ENCODE data around the gene SLC13A5.
"Not testable (repeated sequence)": the region's sequence is repeated elsewhere in the genome, so short reads cannot be mapped to it uniquely, and the experiment has no call there.

The SLC13A5 gene

GRCh38 chr17:6711081-6711674, 2.0 kb downstream of the SLC13A5 start:
- DNase-seq (ENCODE audit: low spot score) = no peak

- no peak for DNase-seq (ENCODE audit: low spot score)
Observed at GRCh38 chr17:6710317-6710716, 2.9 kb downstream of the SLC13A5 start.

GRCh38 chr17:6708357-6708961, 4.7 kb downstream of the SLC13A5 start:
- no peak for DNase-seq (ENCODE audit: low spot score)

- DNase-seq (ENCODE audit: low spot score) = no peak
Observed at GRCh38 chr17:6706996-6707395, 6.2 kb downstream of the SLC13A5 start.

- no peak for DNase-seq (ENCODE audit: low spot score)
Observed at GRCh38 chr17:6706499-6706898, 6.7 kb downstream of the SLC13A5 start.

- no peak for DNase-seq (ENCODE audit: low spot score)
Observed at GRCh38 chr17:6704470-6705052, 8.6 kb downstream of the SLC13A5 start.

- no peak for DNase-seq (ENCODE audit: low spot score)
Observed at GRCh38 chr17:6703751-6704150, 9.4 kb downstream of the SLC13A5 start.

- DNase-seq (ENCODE audit: low spot score) = no peak
Observed at GRCh38 chr17:6702567-6703215, 10.5 kb downstream of the SLC13A5 start.

- DNase-seq (ENCODE audit: low spot score) = no peak
Observed at GRCh38 chr17:6701719-6702118, 11.4 kb downstream of the SLC13A5 start.

- no peak for DNase-seq (ENCODE audit: low spot score)
Observed at GRCh38 chr17:6700948-6701307, 12.2 kb downstream of the SLC13A5 start.

GRCh38 chr17:6699997-6700947, 12.9 kb downstream of the SLC13A5 start:
- no peak for DNase-seq (ENCODE audit: low spot score)

- DNase-seq (ENCODE audit: low spot score) = no peak
Observed at GRCh38 chr17:6698004-6698403, 15.2 kb downstream of the SLC13A5 start.

GRCh38 chr17:6696906-6697305, 16.3 kb downstream of the SLC13A5 start:
- DNase-seq (ENCODE audit: low spot score) = peak; percentile 40

GRCh38 chr17:6695565-6695964, 17.6 kb downstream of the SLC13A5 start:
- DNase-seq (ENCODE audit: low spot score) = no peak

GRCh38 chr17:6695051-6695450, 18.1 kb downstream of the SLC13A5 start:
- DNase-seq (ENCODE audit: low spot score) = no peak

- DNase-seq (ENCODE audit: low spot score) = not testable (repeated sequence)
Observed at GRCh38 chr17:6691958-6692357, 21.2 kb downstream of the SLC13A5 start.

- no peak for DNase-seq (ENCODE audit: low spot score)
Observed at GRCh38 chr17:6691546-6691945, 21.6 kb downstream of the SLC13A5 start.

GRCh38 chr17:6690641-6691040, 22.5 kb downstream of the SLC13A5 start:
- DNase-seq (ENCODE audit: low spot score) = no peak

GRCh38 chr17:6688944-6689343, 24.2 kb downstream of the SLC13A5 start:
- no peak for DNase-seq (ENCODE audit: low spot score)

- DNase-seq (ENCODE audit: low spot score) = no peak
Observed at GRCh38 chr17:6686026-6686425, 27.1 kb downstream of the SLC13A5 start.

- DNase-seq (ENCODE audit: low spot score) = no peak
Observed at GRCh38 chr17:6684881-6685767, 28.0 kb downstream of the SLC13A5 start.

Data from left forelimb (tissue), 1 donor.